Measurements from ENCODE around the gene SLC9A2. TPM values are rescaled to one million over a fixed set of nuclear protein-coding genes. Genes with fewer than 3 reads are reported as not detected.

The SLC9A2 gene
- total RNA-seq, 4 donors from 2014 or later, result 0.06 to 0.17 (median 0.17) TPM; not detected in 1

GRCh38 chr2:102663381-102663780 lies 44.0 kb downstream of the SLC9A2 start:
- Histone ChIP-seq H3K4me3 (no peak overlapping the region), H3K27ac (replicated peaks in 1 of 4) (no peak overlapping the region), H3K27me3 (peaks cover 0 to 8% (median 0%) of the 10 kb centered on the region in 4 donors), H3K36me3 (no peaks in the 10 kb centered on the region), H3K4me1 (no peaks in the 10 kb centered on the region), H3K9me3 (no peaks in the 10 kb centered on the region)
- 54% methylated on average over 3 of the region's 3 CpGs for WGBS
- DNase-seq (ENCODE audit: extremely low spot score), result no peak
- TF ChIP-seq EP300 (IDR thresholded peaks at IDR 0.05) (no peak), CTCF (IDR thresholded peaks at IDR 0.05) (no peak), POLR2AphosphoS5 (IDR thresholded peaks at IDR 0.05) (no peak), POLR2A (IDR thresholded peaks at IDR 0.05; ENCODE audit: low read depth) (no peak)
- intact Hi-C loops (cut with DNase I), result no loop called here

- no peaks in the 10 kb centered on the region for H3K4me1 ChIP-seq
- no peaks in the 10 kb centered on the region for H3K36me3 ChIP-seq
- H3K9me3 ChIP-seq, result no peaks in the 10 kb centered on the region
- no peak for DNase-seq (ENCODE audit: extremely low spot score)
- no peak overlapping the region for H3K4me3 ChIP-seq
- H3K27ac ChIP-seq (replicated peaks in 1 of 4), result no peak overlapping the region
- TF ChIP-seq EP300 (IDR thresholded peaks at IDR 0.05) (no peak), POLR2A (IDR thresholded peaks at IDR 0.05; ENCODE audit: low read depth) (no peak), CTCF (IDR thresholded peaks at IDR 0.05) (no peak), POLR2AphosphoS5 (IDR thresholded peaks at IDR 0.05) (no peak)
- intact Hi-C loops (cut with DNase I), result no loop called here
- peaks cover 0 to 8% (median 0%) of the 10 kb centered on the region in 4 donors for H3K27me3 ChIP-seq
- WGBS, result 71% methylated on average over 2 of the region's 2 CpGs
Observed at GRCh38 chr2:102664471-102664909, 45.1 kb downstream of the SLC9A2 start.

GRCh38 chr2:102667072-102667471 lies 47.7 kb downstream of the SLC9A2 start:
- Histone ChIP-seq H3K36me3 (no peaks in the 10 kb centered on the region), H3K4me3 (no peak overlapping the region), H3K4me1 (no peaks in the 10 kb centered on the region), H3K9me3 (no peaks in the 10 kb centered on the region), H3K27ac (replicated peaks in 1 of 4) (no peak overlapping the region), H3K27me3 (peaks cover 0 to 7% (median 0%) of the 10 kb centered on the region in 4 donors)
- WGBS, result 82% methylated on average over 2 of the region's 2 CpGs
- no peak for TF ChIP-seq CTCF (IDR thresholded peaks at IDR 0.05)
- no peak for TF ChIP-seq POLR2A (IDR thresholded peaks at IDR 0.05; ENCODE audit: low read depth)
- no peak for TF ChIP-seq EP300 (IDR thresholded peaks at IDR 0.05)
- TF ChIP-seq POLR2AphosphoS5 (IDR thresholded peaks at IDR 0.05), result no peak
- intact Hi-C loops (cut with DNase I), result no loop called here
- DNase-seq (ENCODE audit: extremely low spot score), result no peak

- intact Hi-C loops (cut with DNase I), result no loop called here
Observed at GRCh38 chr2:102668171-102668570, 48.8 kb downstream of the SLC9A2 start.

More at GRCh38 chr2:102668171-102668570, 48.8 kb downstream of the SLC9A2 start:
- H3K9me3 ChIP-seq, result no peaks in the 10 kb centered on the region
- 91% methylated on average over 4 of the region's 4 CpGs for WGBS
- no peaks in the 10 kb centered on the region for H3K36me3 ChIP-seq
- DNase-seq (ENCODE audit: extremely low spot score), result no peak
- no peak overlapping the region for H3K4me3 ChIP-seq
- H3K4me1 ChIP-seq, result no peaks in the 10 kb centered on the region
- no peak for TF ChIP-seq CTCF (IDR thresholded peaks at IDR 0.05)
- no peak for TF ChIP-seq EP300 (IDR thresholded peaks at IDR 0.05)
- TF ChIP-seq POLR2AphosphoS5 (IDR thresholded peaks at IDR 0.05), result no peak
- no peak for TF ChIP-seq POLR2A (IDR thresholded peaks at IDR 0.05; ENCODE audit: low read depth)
- no peaks in the 10 kb centered on the region for H3K27me3 ChIP-seq
- H3K27ac ChIP-seq (replicated peaks in 1 of 4), result no peak overlapping the region
